ENCODE measurements around the gene POLR2C.

- TF ChIP-seq, protein P1, sequence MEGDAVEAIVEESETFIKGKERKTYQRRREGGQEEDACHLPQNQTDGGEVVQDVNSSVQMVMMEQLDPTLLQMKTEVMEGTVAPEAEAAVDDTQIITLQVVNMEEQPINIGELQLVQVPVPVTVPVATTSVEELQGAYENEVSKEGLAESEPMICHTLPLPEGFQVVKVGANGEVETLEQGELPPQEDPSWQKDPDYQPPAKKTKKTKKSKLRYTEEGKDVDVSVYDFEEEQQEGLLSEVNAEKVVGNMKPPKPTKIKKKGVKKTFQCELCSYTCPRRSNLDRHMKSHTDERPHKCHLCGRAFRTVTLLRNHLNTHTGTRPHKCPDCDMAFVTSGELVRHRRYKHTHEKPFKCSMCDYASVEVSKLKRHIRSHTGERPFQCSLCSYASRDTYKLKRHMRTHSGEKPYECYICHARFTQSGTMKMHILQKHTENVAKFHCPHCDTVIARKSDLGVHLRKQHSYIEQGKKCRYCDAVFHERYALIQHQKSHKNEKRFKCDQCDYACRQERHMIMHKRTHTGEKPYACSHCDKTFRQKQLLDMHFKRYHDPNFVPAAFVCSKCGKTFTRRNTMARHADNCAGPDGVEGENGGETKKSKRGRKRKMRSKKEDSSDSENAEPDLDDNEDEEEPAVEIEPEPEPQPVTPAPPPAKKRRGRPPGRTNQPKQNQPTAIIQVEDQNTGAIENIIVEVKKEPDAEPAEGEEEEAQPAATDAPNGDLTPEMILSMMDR (conservative IDR thresholded peaks at IDR 0.05; ENCODE audit: low read depth in 2 of 2), result no peak
- TF ChIP-seq, protein P2, sequence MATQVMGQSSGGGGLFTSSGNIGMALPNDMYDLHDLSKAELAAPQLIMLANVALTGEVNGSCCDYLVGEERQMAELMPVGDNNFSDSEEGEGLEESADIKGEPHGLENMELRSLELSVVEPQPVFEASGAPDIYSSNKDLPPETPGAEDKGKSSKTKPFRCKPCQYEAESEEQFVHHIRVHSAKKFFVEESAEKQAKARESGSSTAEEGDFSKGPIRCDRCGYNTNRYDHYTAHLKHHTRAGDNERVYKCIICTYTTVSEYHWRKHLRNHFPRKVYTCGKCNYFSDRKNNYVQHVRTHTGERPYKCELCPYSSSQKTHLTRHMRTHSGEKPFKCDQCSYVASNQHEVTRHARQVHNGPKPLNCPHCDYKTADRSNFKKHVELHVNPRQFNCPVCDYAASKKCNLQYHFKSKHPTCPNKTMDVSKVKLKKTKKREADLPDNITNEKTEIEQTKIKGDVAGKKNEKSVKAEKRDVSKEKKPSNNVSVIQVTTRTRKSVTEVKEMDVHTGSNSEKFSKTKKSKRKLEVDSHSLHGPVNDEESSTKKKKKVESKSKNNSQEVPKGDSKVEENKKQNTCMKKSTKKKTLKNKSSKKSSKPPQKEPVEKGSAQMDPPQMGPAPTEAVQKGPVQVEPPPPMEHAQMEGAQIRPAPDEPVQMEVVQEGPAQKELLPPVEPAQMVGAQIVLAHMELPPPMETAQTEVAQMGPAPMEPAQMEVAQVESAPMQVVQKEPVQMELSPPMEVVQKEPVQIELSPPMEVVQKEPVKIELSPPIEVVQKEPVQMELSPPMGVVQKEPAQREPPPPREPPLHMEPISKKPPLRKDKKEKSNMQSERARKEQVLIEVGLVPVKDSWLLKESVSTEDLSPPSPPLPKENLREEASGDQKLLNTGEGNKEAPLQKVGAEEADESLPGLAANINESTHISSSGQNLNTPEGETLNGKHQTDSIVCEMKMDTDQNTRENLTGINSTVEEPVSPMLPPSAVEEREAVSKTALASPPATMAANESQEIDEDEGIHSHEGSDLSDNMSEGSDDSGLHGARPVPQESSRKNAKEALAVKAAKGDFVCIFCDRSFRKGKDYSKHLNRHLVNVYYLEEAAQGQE (IDR thresholded peaks at IDR 0.05; ENCODE audit: unreplicated experiment), result no peak
- TF ChIP-seq EZH2phosphoT487 (IDR thresholded peaks at IDR 0.05; ENCODE audit: unreplicated experiment), result no peak
- TF ChIP-seq POLR2AphosphoS5 (IDR thresholded peaks at IDR 0.05; ENCODE audit: low read depth), result no peak
- no peak for TF ChIP-seq EZH2 (IDR thresholded peaks at IDR 0.05; ENCODE audit: low read depth, unreplicated experiment)
- TF ChIP-seq CREB1 (CRISPR knock-in tag; IDR thresholded peaks at IDR 0.05; ENCODE audit: low read depth), result no peak
Observed at GRCh38 chr16:57432505-57432904, 30.0 kb upstream of the POLR2C start.

Measured in GM23338 (cell line).